A673 (cell line): ENCODE data around the gene CTSH. TPM values are rescaled to one million over a fixed set of nuclear protein-coding genes. Genes with fewer than 3 reads are reported as not detected.

Source experiments
- BruUV-seq: library from RNA; stranded (reverse); fragments of 400-500 nt; replicated peaks from 2 replicates; lab custom pipeline; 2021; lab: Mats Ljungman, UMichigan
- CTCF ChIA-PET: fragments of 300-600 bp; sonication (Branson Sonifier 250); formaldehyde crosslinking; loops from one replicate; lab custom pipeline; 2022; ENCODE audit warnings: antibody characterized with exemption; lab: Charles Lee
- POLR2A ChIA-PET: fragments of 300-600 bp; sonication (Branson Sonifier 250); formaldehyde crosslinking; loops from one replicate; lab custom pipeline; 2022; ENCODE audit warnings: antibody characterized with exemption; ENCODE audit not compliant: low non-redundant PET; lab: Charles Lee
- DNase-seq: peaks from one replicate; pipeline ENCODE4 v3.0.0-alpha.2; 2015; ENCODE audit warnings: low spot score
- H3K27ac ChIP-seq: fragments of 200-600 bp; sonication (generic); 2 replicates; pipeline ENCODE4 v1.5.1; 2016; ENCODE audit warnings: mixed run types, low read depth, mild to moderate bottlenecking, mixed read lengths, antibody characterized with exemption, low read length; ENCODE audit not compliant: poor library complexity, severe bottlenecking
- H3K27me3 ChIP-seq: fragments of 200-600 bp; sonication (generic); replicated peaks from 2 replicates; pipeline ENCODE4 v1.6.1; 2017; ENCODE audit warnings: mixed run types, low read depth, mild to moderate bottlenecking, mixed read lengths, antibody characterized with exemption, low read length; ENCODE audit not compliant: insufficient read depth, poor library complexity
- H3K36me3 ChIP-seq: fragments of 200-600 bp; sonication (generic); 2 replicates; pipeline ENCODE4 v1.6.1; 2016; ENCODE audit warnings: mixed run types, mild to moderate bottlenecking, mixed read lengths, antibody characterized with exemption, low read length; ENCODE audit not compliant: insufficient read depth, poor library complexity, severe bottlenecking
- H3K4me1 ChIP-seq: fragments of 200-600 bp; sonication (generic); 2 replicates; pipeline ENCODE4 v1.6.1; 2017; ENCODE audit warnings: mixed run types, mild to moderate bottlenecking, mixed read lengths, antibody characterized with exemption, low read length; ENCODE audit not compliant: insufficient read depth, poor library complexity, severe bottlenecking
- H3K4me3 ChIP-seq: fragments of 200-600 bp; sonication (generic); 2 replicates; pipeline ENCODE4 v1.5.1; 2016; ENCODE audit warnings: low read depth, mixed run types, mild to moderate bottlenecking, mixed read lengths, low read length; ENCODE audit not compliant: poor library complexity, severe bottlenecking
- H3K9me3 ChIP-seq: fragments of 200-600 bp; sonication (generic); 2 replicates; pipeline ENCODE4 v1.6.1; 2016; ENCODE audit warnings: mixed run types, low read depth, mild to moderate bottlenecking, mixed read lengths, antibody characterized with exemption, low read length; ENCODE audit not compliant: poor library complexity, severe bottlenecking
- EZH2 ChIP-seq: fragments of 200-600 bp; sonication (generic); IDR thresholded peaks from 2 replicates; pipeline ENCODE4 v1.6.1; 2017; ENCODE audit warnings: borderline replicate concordance, low read depth, mild to moderate bottlenecking, mixed read lengths, antibody characterized with exemption, low read length; ENCODE audit not compliant: poor library complexity, severe bottlenecking
- intact Hi-C: fragments of 100-400 bp; cut with micrococcal nuclease; formaldehyde crosslinking; loops from one replicate; pipeline ENCODE4 v1.10.0; 2022; ENCODE audit not compliant: unreplicated experiment
- total RNA-seq: library from RNA; stranded (reverse); gene quantifications from 2 replicates; pipeline ENCODE4 v1.2.3, GENCODE V29; 2021
- TF ChIP-seq, protein P1 (sequence below): fragments of 300-800, 200-600 bp; sonication (generic); conservative IDR thresholded peaks from 2 replicates; pipeline ENCODE4 v1.5.1; 2017; ENCODE audit warnings: low read depth, mild to moderate bottlenecking, antibody characterized with exemption, low read length, moderate library complexity, mixed read lengths

The CTSH gene
- total RNA-seq, 1 experiment from 2014 or later, result 2.2 TPM

- BruUV-seq, result no TSS peak
Measured at GRCh38 chr15:78898540-78898939, 46.3 kb downstream of the CTSH start.

GRCh38 chr15:78895471-78895870 lies 49.4 kb downstream of the CTSH start:
- Histone ChIP-seq H3K9me3 (no peaks in the 10 kb centered on the region), H3K4me1 (peaks cover 12% of the 10 kb centered on the region), H3K27me3 (no peaks in the 10 kb centered on the region), H3K27ac (no peak overlapping the region), H3K4me3 (no peak overlapping the region), H3K36me3 (peaks cover 100% of the 10 kb centered on the region)
- BruUV-seq, result no TSS peak
- CTCF ChIA-PET, result no interaction called here
- DNase-seq, result no peak
- POLR2A ChIA-PET, result no interaction called here
- no peak for TF ChIP-seq EZH2
- TF ChIP-seq, protein P1, sequence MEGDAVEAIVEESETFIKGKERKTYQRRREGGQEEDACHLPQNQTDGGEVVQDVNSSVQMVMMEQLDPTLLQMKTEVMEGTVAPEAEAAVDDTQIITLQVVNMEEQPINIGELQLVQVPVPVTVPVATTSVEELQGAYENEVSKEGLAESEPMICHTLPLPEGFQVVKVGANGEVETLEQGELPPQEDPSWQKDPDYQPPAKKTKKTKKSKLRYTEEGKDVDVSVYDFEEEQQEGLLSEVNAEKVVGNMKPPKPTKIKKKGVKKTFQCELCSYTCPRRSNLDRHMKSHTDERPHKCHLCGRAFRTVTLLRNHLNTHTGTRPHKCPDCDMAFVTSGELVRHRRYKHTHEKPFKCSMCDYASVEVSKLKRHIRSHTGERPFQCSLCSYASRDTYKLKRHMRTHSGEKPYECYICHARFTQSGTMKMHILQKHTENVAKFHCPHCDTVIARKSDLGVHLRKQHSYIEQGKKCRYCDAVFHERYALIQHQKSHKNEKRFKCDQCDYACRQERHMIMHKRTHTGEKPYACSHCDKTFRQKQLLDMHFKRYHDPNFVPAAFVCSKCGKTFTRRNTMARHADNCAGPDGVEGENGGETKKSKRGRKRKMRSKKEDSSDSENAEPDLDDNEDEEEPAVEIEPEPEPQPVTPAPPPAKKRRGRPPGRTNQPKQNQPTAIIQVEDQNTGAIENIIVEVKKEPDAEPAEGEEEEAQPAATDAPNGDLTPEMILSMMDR, result no peak
- intact Hi-C loops, result no loop called here

More at GRCh38 chr15:78898540-78898939, 46.3 kb downstream of the CTSH start:
- TF ChIP-seq, protein P1, result no peak
- no peak for TF ChIP-seq EZH2
- ChIA-PET CTCF (no interaction called here), POLR2A (no interaction called here)
- intact Hi-C loops, result no loop called here
- no peak overlapping the region for H3K4me3 ChIP-seq
- H3K9me3 ChIP-seq, result no peaks in the 10 kb centered on the region
- peaks cover 99% of the 10 kb centered on the region for H3K36me3 ChIP-seq
- H3K27ac ChIP-seq, result no peak overlapping the region
- no peak for DNase-seq
- no peaks in the 10 kb centered on the region for H3K27me3 ChIP-seq
- H3K4me1 ChIP-seq, result no peaks in the 10 kb centered on the region

DNA sequence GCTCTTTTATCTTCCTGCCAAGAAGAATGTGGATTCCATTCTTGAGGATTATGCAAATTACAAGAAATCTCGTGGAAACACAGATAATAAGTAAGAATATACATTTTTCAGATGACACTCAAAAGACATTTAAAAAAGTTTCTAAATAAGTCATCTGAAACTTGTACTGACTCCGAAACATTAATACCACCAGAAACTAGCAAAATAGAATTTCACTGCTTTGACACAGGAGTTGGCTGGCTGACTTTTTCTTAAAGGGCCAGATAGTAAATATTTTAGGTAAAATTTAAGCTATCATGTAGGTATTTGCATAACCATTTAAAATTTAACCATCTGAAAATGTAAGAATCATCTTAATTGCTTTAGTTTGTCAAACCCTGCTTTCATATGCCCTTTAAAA lies 51.3 kb downstream of the CTSH start:
- ChIA-PET CTCF (no interaction called here), POLR2A (no interaction called here)
- H3K9me3 ChIP-seq, result no peaks in the 10 kb centered on the region
- no peaks in the 10 kb centered on the region for H3K27me3 ChIP-seq
- BruUV-seq, result no TSS peak
- DNase-seq, result no peak
- H3K4me1 ChIP-seq, result peaks cover 12% of the 10 kb centered on the region
- H3K27ac ChIP-seq, result no peak overlapping the region
- no peak for TF ChIP-seq EZH2
- TF ChIP-seq, protein P1, result no peak
- H3K4me3 ChIP-seq, result no peak overlapping the region
- intact Hi-C loops, result no loop called here
- peaks cover 99% of the 10 kb centered on the region for H3K36me3 ChIP-seq
